DND-41 (cell line): ENCODE results near the gene SVIL.

Source experiments
- ATAC-seq: fragments of 200-7000 bp; cut with Tn5 transposase; 3 replicates; pipeline ENCODE4 v1.9.1; 2021; ENCODE audit warnings: low read depth; ENCODE audit not compliant: insufficient read depth
- DNase-seq: peaks from one replicate; pipeline ENCODE4 v3.0.0-alpha.2; 2020
- H2AFZ ChIP-seq: 2 replicates; pipeline ENCODE4 v1.6.0; 2012; ENCODE audit warnings: low read depth, low read length
- H3K27ac ChIP-seq: 2 replicates; pipeline ENCODE4 v1.5.1; 2012; ENCODE audit warnings: low read length, inconsistent platforms
- H3K27me3 ChIP-seq: fragments of 200-600 bp; sonication (generic); 2 replicates; pipeline ENCODE4 v1.6.0; 2012; ENCODE audit warnings: low read length, mild to moderate bottlenecking, inconsistent platforms; ENCODE audit not compliant: insufficient read depth, poor library complexity
- H3K36me3 ChIP-seq: 2 replicates; pipeline ENCODE4 v1.5.1; 2012; ENCODE audit warnings: low read length, inconsistent platforms; ENCODE audit not compliant: insufficient read depth
- H3K4me1 ChIP-seq: 2 replicates; pipeline ENCODE4 v1.5.1; 2012; ENCODE audit warnings: mild to moderate bottlenecking, low read length; ENCODE audit not compliant: insufficient read depth
- H3K4me2 ChIP-seq: 2 replicates; pipeline ENCODE4 v1.6.0; 2012; ENCODE audit warnings: mild to moderate bottlenecking, moderate library complexity, low read length, inconsistent platforms; ENCODE audit not compliant: insufficient read depth
- H3K4me3 ChIP-seq, 2 experiments: fragments of 200-600 bp in 1 of 2; shearing (Covaris generic) in 1 of 2; 2 replicates each; pipeline ENCODE4 v1.5.1; 2012 to 2016; ENCODE audit warnings: inconsistent platforms in 2 of 2, low read length in 2 of 2, mild to moderate bottlenecking in 2 of 2, low read depth in 1 of 2, moderate library complexity in 1 of 2
- H3K79me2 ChIP-seq: 2 replicates; pipeline ENCODE4 v1.6.0; 2012; ENCODE audit warnings: low read length, inconsistent platforms; ENCODE audit not compliant: insufficient read depth
- H3K9ac ChIP-seq: 2 replicates; pipeline ENCODE4 v1.6.0; 2012; ENCODE audit warnings: low read depth, mild to moderate bottlenecking, inconsistent platforms, low read length, moderate library complexity
- H3K9me3 ChIP-seq: 2 replicates; pipeline ENCODE4 v1.5.1; 2012; ENCODE audit warnings: low read length, moderate library complexity, mild to moderate bottlenecking, inconsistent platforms; ENCODE audit not compliant: insufficient read depth, severe bottlenecking
- H4K20me1 ChIP-seq: 2 replicates; pipeline ENCODE4 v1.6.0; 2012; ENCODE audit warnings: low read length; ENCODE audit not compliant: insufficient read depth
- EZH2 ChIP-seq: IDR thresholded peaks from 3 replicates; pipeline ENCODE4 v1.6.1; 2012; ENCODE audit warnings: borderline replicate concordance, low read depth, mild to moderate bottlenecking, moderate library complexity, low read length, inconsistent platforms; ENCODE audit not compliant: severe bottlenecking
- TF ChIP-seq, protein P1 (sequence below): IDR thresholded peaks from 2 replicates; pipeline ENCODE4 v1.5.1; 2012; ENCODE audit warnings: borderline replicate concordance, low read length, moderate library complexity, mild to moderate bottlenecking; ENCODE audit not compliant: poor library complexity, severe bottlenecking; ENCODE audit errors: extremely low read depth

The SVIL gene

DNA sequence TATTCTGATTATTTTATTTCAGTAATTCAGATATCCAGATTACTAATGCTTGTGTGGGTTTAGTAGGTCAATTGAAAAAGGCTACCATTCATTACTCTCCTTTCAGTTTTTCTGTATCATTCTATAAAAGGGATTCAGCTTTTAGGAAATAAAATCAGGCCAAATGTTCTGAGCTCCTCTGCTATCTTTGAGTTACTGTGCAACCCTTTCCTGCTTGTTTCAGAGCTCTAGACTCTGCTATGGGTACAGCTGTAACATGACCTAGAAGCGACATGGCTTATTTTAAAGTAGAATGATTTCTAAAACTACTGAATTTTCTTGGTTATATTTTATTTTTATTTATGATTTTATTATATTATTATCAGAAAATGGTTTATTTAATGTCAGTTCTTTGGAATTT lies 203.1 kb downstream of the SVIL start:
- no peak for ATAC-seq
- Histone ChIP-seq H3K9ac (no peak overlapping the region), H2AFZ (no peak overlapping the region), H3K36me3 (no peaks in the 10 kb centered on the region), H3K27ac (no peak overlapping the region), H3K27me3 (no peaks in the 10 kb centered on the region), H3K4me3 (no peak overlapping the region), H4K20me1 (no peaks in the 10 kb centered on the region), H3K9me3 (peaks cover 7% of the 10 kb centered on the region), H3K4me2 (no peak overlapping the region), H3K79me2 (peaks cover 4% of the 10 kb centered on the region; the same call in 1 of the 2 replicates), H3K4me1 (no peaks in the 10 kb centered on the region)
- TF ChIP-seq EZH2: no peak
- TF ChIP-seq, protein P1, sequence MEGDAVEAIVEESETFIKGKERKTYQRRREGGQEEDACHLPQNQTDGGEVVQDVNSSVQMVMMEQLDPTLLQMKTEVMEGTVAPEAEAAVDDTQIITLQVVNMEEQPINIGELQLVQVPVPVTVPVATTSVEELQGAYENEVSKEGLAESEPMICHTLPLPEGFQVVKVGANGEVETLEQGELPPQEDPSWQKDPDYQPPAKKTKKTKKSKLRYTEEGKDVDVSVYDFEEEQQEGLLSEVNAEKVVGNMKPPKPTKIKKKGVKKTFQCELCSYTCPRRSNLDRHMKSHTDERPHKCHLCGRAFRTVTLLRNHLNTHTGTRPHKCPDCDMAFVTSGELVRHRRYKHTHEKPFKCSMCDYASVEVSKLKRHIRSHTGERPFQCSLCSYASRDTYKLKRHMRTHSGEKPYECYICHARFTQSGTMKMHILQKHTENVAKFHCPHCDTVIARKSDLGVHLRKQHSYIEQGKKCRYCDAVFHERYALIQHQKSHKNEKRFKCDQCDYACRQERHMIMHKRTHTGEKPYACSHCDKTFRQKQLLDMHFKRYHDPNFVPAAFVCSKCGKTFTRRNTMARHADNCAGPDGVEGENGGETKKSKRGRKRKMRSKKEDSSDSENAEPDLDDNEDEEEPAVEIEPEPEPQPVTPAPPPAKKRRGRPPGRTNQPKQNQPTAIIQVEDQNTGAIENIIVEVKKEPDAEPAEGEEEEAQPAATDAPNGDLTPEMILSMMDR: no peak
- no peak for DNase-seq

DNA sequence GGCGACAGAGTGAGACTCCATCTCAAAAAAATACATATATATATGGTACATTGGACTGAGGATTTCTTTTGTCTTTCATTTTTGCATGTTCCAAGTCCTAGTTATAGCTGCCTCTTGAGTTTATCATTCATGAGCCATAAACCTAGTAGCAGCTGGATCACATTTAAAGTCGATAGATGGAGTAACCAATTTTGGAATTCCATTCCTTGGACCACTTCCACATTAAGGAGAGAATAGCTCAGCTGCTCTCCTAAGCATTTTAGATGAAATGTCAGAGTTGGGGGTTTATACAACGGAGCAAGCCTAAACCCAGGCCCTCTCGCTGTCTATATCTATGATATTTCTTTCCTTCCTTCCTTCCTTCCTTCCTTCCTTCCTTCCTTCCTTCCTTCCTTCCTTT lies 204.7 kb downstream of the SVIL start:
- no peak overlapping the region for H3K4me3 ChIP-seq
- no peak overlapping the region for H3K27ac ChIP-seq
- ATAC-seq (no peak), DNase-seq (no peak)
- H3K4me1 ChIP-seq: no peaks in the 10 kb centered on the region
- peaks cover 3% of the 10 kb centered on the region; the same call in 1 of the 2 replicates for H4K20me1 ChIP-seq
- peaks cover 3% of the 10 kb centered on the region for H3K9me3 ChIP-seq
- TF ChIP-seq, protein P1: no peak
- TF ChIP-seq EZH2: no peak
- H3K9ac ChIP-seq: no peak overlapping the region
- no peaks in the 10 kb centered on the region for H3K27me3 ChIP-seq
- no peak overlapping the region for H3K4me2 ChIP-seq
- H2AFZ ChIP-seq: no peak overlapping the region
- H3K79me2 ChIP-seq: no peaks in the 10 kb centered on the region; the same call in 1 of the 2 replicates
- peaks cover 4% of the 10 kb centered on the region; the same call in 1 of the 2 replicates for H3K36me3 ChIP-seq

DNA sequence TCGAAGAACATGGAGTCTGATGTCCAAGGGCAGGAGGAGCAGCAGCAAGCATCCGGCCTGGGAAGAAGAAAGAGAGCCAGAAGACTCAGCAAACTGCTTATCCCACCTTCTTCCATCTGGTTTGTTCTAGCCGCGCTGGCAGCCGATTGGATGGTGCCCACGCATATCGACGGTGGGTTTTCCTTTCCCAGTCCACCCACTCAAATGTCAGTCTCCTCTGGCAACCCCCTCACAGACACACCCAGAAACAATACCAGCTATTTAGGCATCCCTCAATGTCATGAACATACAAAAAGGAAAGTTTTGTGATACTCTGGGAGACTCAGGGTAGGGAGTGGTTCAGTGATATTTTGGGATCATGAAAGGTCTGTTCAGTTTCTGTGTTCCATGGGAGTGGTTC lies 206.3 kb downstream of the SVIL start:
- Histone ChIP-seq H3K9ac (no peak overlapping the region), H3K4me2 (no peak overlapping the region), H4K20me1 (peaks cover 8% of the 10 kb centered on the region; the same call in 1 of the 2 replicates)

More for the DNA sequence above, 206.3 kb downstream of the SVIL start:
- Histone ChIP-seq H3K27ac (no peak overlapping the region), H3K36me3 (peaks cover 19% of the 10 kb centered on the region; the same call in 1 of the 2 replicates), H3K79me2 (no peaks in the 10 kb centered on the region; the same call in 1 of the 2 replicates), H2AFZ (no peak overlapping the region), H3K27me3 (no peaks in the 10 kb centered on the region), H3K4me3 (no peak overlapping the region), H3K4me1 (no peaks in the 10 kb centered on the region), H3K9me3 (no peaks in the 10 kb centered on the region)
- ATAC-seq (no peak), DNase-seq (no peak)
- no peak for TF ChIP-seq EZH2
- TF ChIP-seq, protein P1: no peak
